ENCODE measurements around the gene PRDM12. TPM values are rescaled to one million over a fixed set of nuclear protein-coding genes. Genes with fewer than 3 reads are reported as not detected.

Gene PRDM12
- polyA plus RNA-seq, 1 donor (not counting 4 experiments of a cell fraction or from before 2014, with no cell fraction given) = not detected

- Histone ChIP-seq H3K27ac (ENCODE audit: control insufficient read depth, insufficient read depth, low read length) (no peak overlapping the region), H3K4me2 (ENCODE audit: control insufficient read depth, extremely low read depth, insufficient read depth, low read depth, low read length) (no peak overlapping the region), H3K27me3 (ENCODE audit: control insufficient read depth, extremely low read depth, insufficient read depth, low read length) (peaks cover 38% of the 10 kb centered on the region), H3K4me3 (ENCODE audit: control insufficient read depth in 2 of 3, extremely low read depth in 1 of 3, insufficient read depth in 2 of 3, low read depth in 1 of 3, low read length in 3 of 3) (no peak overlapping the region), H2AFZ (ENCODE audit: control insufficient read depth, low read length) (no peak overlapping the region), H3K36me3 (ENCODE audit: control insufficient read depth in 2 of 2, extremely low read depth in 1 of 2, insufficient read depth in 2 of 2, low read length in 2 of 2) (no peaks in the 10 kb centered on the region), H3K9me1 (ENCODE audit: control insufficient read depth, extremely low read depth, insufficient read depth, low read length) (no peaks in the 10 kb centered on the region), H3K4me1 (ENCODE audit: control insufficient read depth, extremely low read depth, insufficient read depth, low read length) (no peaks in the 10 kb centered on the region), H3K9me3 (ENCODE audit: control insufficient read depth, low read depth, low read length) (no peaks in the 10 kb centered on the region), H4K20me1 (ENCODE audit: control insufficient read depth, extremely low read depth, insufficient read depth, low read length) (no peaks in the 10 kb centered on the region), H3K79me2 (ENCODE audit: control insufficient read depth, insufficient read depth, low read length) (no peaks in the 10 kb centered on the region), H3K9ac (ENCODE audit: control insufficient read depth, extremely low read depth, insufficient read depth, low read length) (no peak overlapping the region)
- dilution Hi-C loops (cut with MboI; ENCODE audit: extremely low pct_ligation_motif_present, low sequenced_read_pairs) = no loop called here
- no peak for TF ChIP-seq CTCF (optimal IDR thresholded peaks at IDR 0.05 in 1 of 3, IDR thresholded peaks at IDR 0.05 in 1 of 3, conservative IDR thresholded peaks at IDR 0.05 in 1 of 3; ENCODE audit: extremely low read depth in 1 of 3, insufficient read depth in 2 of 3, low read length in 3 of 3)
- TF ChIP-seq EZH2 (IDR thresholded peaks at IDR 0.05; ENCODE audit: low read length) = no peak
- DNase-seq (ENCODE audit: low read depth, low spot score) = no peak
- no peak for FAIRE-seq
These were observed 5.6 kb downstream of the PRDM12 start for GRCh38 chr9:130669965-130670364.

- Histone ChIP-seq H3K36me3 (ENCODE audit: control insufficient read depth in 2 of 2, extremely low read depth in 1 of 2, insufficient read depth in 2 of 2, low read length in 2 of 2) (no peaks in the 10 kb centered on the region), H3K4me2 (ENCODE audit: control insufficient read depth, extremely low read depth, insufficient read depth, low read depth, low read length) (no peak overlapping the region), H3K9ac (ENCODE audit: control insufficient read depth, extremely low read depth, insufficient read depth, low read length) (no peak overlapping the region), H3K9me1 (ENCODE audit: control insufficient read depth, extremely low read depth, insufficient read depth, low read length) (no peaks in the 10 kb centered on the region), H3K79me2 (ENCODE audit: control insufficient read depth, insufficient read depth, low read length) (no peaks in the 10 kb centered on the region), H4K20me1 (ENCODE audit: control insufficient read depth, extremely low read depth, insufficient read depth, low read length) (no peaks in the 10 kb centered on the region), H3K9me3 (ENCODE audit: control insufficient read depth, low read depth, low read length) (no peaks in the 10 kb centered on the region), H3K4me3 (ENCODE audit: control insufficient read depth in 2 of 3, extremely low read depth in 1 of 3, insufficient read depth in 2 of 3, low read depth in 1 of 3, low read length in 3 of 3) (no peak overlapping the region), H3K27ac (ENCODE audit: control insufficient read depth, insufficient read depth, low read length) (no peak overlapping the region), H3K27me3 (ENCODE audit: control insufficient read depth, extremely low read depth, insufficient read depth, low read length) (peaks cover 31% of the 10 kb centered on the region), H2AFZ (ENCODE audit: control insufficient read depth, low read length) (no peak overlapping the region), H3K4me1 (ENCODE audit: control insufficient read depth, extremely low read depth, insufficient read depth, low read length) (no peaks in the 10 kb centered on the region)
- DNase-seq (ENCODE audit: low read depth, low spot score) = no peak
- no peak for TF ChIP-seq CTCF (optimal IDR thresholded peaks at IDR 0.05 in 1 of 3, IDR thresholded peaks at IDR 0.05 in 1 of 3, conservative IDR thresholded peaks at IDR 0.05 in 1 of 3; ENCODE audit: extremely low read depth in 1 of 3, insufficient read depth in 2 of 3, low read length in 3 of 3)
- TF ChIP-seq EZH2 (IDR thresholded peaks at IDR 0.05; ENCODE audit: low read length) = no peak
- FAIRE-seq = no peak
- dilution Hi-C loops (cut with MboI; ENCODE audit: extremely low pct_ligation_motif_present, low sequenced_read_pairs) = no loop called here
These were observed 6.2 kb downstream of the PRDM12 start for GRCh38 chr9:130670644-130671043.
